OCI-LY7 (cell line): ENCODE measurements around the gene CDC42EP1.

ENCODE experiments used
- EZH2phosphoT487 ChIP-seq: fragments of 200-600 bp; sonication (generic); IDR thresholded peaks from 2 replicates; pipeline ENCODE4 v1.6.1; 2018; ENCODE audit warnings: low read depth, borderline replicate concordance, mild to moderate bottlenecking, mixed run types, antibody characterized with exemption, low read length, moderate library complexity, mixed read lengths
- TF ChIP-seq, protein P1 (sequence below): fragments of 200-600 bp; sonication (generic); conservative IDR thresholded peaks from 2 replicates; pipeline ENCODE4 v1.5.1; 2014; ENCODE audit warnings: mild to moderate bottlenecking, antibody characterized with exemption, low read length, moderate library complexity, mixed read lengths

DNA sequence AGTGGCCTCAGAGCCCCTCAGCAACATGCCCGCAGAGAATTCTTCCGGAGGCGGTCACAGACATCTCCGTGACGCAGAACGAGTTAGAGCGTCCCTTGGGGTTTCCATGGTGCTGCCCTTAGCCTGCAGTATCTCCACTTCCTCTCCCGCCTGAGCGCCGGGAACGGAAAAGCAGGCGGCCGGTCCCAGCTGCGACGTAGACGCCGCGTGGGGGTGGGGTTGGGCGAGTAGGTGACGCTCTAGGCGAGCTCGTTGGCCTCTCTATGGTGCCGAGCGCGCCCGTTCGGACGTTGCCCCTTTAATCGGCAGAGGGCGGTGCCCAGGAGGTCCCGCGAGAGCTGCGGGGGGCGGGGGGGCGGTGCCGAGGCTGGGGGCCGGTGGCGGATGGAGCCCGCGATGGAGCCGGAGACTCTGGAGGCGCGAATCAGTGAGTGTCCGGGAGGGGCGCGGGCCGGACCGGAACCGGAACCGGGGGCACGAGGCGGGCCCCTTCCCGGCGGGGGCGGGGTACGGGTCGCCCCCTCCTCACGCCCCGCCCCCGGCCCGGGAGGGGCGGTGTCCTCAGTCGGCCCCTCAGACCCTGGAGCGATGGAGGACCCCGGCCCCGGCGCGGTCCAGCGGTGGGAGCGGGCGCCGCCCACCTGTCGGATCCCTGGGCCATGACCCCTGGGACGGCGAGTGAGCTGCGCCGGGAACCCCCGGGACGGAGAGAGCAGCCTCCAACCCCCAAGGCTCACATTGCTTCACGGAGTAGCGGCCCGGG is 48.4 kb downstream of the CDC42EP1 start, which contains the start of gene GGA1:
- TF ChIP-seq, protein P1, sequence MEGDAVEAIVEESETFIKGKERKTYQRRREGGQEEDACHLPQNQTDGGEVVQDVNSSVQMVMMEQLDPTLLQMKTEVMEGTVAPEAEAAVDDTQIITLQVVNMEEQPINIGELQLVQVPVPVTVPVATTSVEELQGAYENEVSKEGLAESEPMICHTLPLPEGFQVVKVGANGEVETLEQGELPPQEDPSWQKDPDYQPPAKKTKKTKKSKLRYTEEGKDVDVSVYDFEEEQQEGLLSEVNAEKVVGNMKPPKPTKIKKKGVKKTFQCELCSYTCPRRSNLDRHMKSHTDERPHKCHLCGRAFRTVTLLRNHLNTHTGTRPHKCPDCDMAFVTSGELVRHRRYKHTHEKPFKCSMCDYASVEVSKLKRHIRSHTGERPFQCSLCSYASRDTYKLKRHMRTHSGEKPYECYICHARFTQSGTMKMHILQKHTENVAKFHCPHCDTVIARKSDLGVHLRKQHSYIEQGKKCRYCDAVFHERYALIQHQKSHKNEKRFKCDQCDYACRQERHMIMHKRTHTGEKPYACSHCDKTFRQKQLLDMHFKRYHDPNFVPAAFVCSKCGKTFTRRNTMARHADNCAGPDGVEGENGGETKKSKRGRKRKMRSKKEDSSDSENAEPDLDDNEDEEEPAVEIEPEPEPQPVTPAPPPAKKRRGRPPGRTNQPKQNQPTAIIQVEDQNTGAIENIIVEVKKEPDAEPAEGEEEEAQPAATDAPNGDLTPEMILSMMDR: no peak
- no peak for TF ChIP-seq EZH2phosphoT487
